HuH-7.5 (cell line): Measurements from ENCODE around the gene TAS2R39.
"Not testable (repeated sequence)": the region's sequence is repeated elsewhere in the genome, so short reads cannot be mapped to it uniquely, and the experiment has no call there.

Source experiments
- DNase-seq: peaks from one replicate; pipeline ENCODE4 v3.0.0; 2011; ENCODE audit warnings: low spot score

TAS2R39 gene

GRCh38 chr7:143183024-143183423, at the start of gene TAS2R39:
Gene TAS2R39 (plus strand): TSS chr7:143183419. CDS start chr7:143183419, 0 bp downstream.
- no peak for DNase-seq

GRCh38 chr7:143147070-143147469, 36.1 kb upstream of the TAS2R39 start:
- DNase-seq, result no peak

- no peak for DNase-seq
These were observed 35.2 kb upstream of the TAS2R39 start for GRCh38 chr7:143148050-143148449.

GRCh38 chr7:143148651-143149050, 34.6 kb upstream of the TAS2R39 start:
- no peak for DNase-seq

- DNase-seq, result not testable (repeated sequence)
These were observed 32.5 kb upstream of the TAS2R39 start for GRCh38 chr7:143150696-143151095.

DNA sequence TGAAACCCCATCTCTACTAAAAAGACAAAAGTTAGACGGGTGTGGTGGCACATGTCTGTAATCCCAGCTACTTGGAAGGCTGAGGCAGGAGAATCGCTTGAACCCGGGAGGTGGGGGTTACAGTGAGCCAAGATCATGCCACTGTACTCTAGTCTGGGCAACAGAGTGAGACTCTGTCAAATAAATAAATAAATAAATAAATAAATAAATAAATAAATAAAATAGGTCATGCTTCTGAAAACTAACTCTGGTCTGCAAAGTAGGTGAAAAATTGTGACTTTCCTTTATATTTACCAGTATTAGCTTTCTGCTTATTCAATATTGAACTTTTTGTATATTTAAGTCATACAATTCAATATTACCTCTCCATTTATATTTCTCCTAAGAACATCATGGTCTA, 24.6 kb upstream of the TAS2R39 start:
- not testable (repeated sequence) for DNase-seq

DNA sequence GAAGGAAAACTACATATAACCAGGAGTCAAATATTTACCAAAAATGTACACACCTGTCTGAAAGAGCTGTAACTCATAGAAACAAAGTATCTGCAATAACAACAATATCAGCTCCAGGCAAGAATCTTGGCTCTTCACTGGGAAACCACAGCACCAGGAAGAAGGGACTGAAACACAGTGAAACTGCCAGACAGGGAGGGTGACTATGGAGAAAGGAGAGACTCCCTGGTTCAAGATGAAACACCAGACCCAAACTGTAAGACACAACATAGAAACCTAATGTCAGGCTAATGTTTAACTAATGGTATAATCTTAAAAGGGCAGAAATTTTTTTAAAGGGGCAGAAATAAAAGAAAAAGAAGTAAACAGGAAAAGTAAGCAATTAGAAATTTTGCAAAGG, 11.5 kb upstream of the TAS2R39 start:
- DNase-seq, result no peak

DNA sequence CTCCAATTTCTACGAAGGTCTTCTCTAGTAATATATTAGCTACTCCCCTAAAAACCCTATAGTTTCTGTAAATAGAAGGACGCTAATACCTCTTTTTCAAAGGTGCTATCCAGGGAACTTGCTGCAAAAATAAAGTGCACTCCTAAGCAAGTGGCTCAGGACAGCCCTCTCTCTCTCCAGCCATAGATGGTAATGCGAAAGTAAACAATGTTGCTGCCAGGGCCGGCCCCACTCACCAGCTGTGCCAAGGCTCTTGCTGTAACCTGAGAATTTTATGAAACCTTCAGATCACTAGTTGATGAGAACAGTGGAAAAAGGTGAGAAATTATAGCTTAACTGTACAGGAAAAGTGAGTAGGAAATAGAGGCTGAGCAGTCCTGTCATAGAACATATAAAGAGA, 10.9 kb upstream of the TAS2R39 start:
- DNase-seq, result no peak

- no peak for DNase-seq
These were observed 7.1 kb upstream of the TAS2R39 start for GRCh38 chr7:143176128-143176527.

DNA sequence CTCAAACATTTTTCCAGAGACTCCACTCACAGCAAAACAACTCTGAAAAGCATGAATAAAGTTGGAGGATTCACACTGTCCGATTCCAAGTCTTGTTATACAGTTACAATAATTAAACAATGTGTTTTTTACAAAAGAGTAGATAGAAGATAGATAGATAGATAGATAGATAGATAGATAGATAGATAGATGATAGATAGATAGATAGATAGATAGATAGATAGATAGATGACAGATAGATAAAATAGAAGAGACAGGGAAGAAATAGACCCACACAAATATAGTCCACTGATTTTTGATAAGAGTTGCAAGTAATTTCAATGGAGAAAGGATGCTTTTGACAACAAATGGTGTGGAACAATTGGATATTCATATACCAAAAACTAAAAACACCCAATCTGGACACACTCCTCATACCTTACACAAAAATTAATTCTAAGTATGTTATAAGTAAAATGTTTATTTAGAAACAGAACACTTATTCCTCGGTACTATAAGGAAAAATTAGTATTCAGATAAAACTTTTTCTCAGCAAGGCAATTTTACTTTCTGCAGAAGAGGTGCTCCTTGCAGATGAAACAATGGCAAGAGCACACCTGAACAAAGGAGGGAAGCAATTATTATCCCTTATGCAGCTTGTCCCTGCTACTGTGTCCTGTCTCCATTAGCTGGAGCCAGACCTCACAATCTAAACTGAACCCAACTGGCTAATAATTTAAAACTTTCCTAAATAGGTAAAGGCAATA, 5.7 kb upstream of the TAS2R39 start:
- no peak for DNase-seq

DNA sequence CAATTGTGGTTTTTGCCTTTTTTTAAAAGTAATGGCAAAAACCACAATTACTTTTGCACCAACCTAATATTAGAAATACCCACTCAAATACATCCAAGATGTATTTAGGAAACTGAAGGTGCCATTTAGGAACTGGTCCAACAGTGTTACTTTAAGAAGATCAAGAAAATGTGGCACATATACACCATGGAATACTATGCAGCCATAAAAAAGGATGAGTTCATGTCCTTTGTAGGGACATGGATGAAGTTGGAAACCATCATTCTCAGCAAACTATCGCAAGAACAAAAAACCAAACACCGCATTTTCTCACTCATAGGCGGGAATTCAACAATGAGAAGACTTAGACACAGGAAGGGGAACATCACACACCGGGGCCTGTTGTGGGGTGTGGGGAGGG, 2.4 kb upstream of the TAS2R39 start:
- not testable (repeated sequence) for DNase-seq

DNA sequence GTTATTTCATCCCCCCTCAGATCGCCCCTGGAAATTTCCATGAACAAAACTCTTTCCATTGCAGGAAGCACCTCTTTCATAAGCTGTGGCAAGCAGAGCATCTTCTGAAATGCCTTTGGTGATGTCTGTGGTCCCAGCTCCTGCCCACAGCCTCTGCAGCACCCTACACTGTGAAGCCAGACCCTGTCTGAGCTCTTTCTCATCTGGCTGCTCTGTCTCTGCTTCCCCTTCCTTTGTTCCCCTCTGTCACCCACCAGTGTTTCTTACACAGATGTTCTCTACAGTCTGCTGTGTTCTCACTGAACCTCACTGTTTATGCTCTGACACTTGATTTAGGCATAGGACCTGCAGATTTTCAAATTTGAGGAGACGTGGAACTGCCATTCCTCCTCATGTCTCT, 1.9 kb upstream of the TAS2R39 start:
- no peak for DNase-seq

GRCh38 chr7:143185551-143185950, 2.3 kb downstream of the TAS2R39 start:
- no peak for DNase-seq

GRCh38 chr7:143188994-143189393, 5.8 kb downstream of the TAS2R39 start:
- DNase-seq, result no peak

DNA sequence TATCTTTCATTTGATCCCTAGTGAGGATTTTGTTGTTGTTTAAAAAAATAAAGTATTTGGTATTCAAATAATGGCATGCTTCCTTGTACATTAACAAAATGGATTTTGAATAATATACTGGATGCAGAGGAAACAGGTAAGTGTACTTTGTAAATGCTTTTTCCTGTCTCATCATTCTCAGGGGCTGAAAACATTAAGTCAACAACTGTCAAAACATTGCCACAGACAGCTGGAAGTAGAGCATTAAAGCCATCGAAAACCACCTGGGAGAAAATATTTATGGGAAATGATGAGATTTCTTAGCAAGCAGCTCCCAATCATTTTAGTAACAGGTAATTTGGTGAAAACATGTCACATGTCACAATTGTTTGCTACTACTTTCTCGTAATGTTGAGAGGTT, 10.7 kb downstream of the TAS2R39 start:
- DNase-seq, result no peak

GRCh38 chr7:143199040-143199439, 15.8 kb downstream of the TAS2R39 start:
- DNase-seq, result no peak

DNA sequence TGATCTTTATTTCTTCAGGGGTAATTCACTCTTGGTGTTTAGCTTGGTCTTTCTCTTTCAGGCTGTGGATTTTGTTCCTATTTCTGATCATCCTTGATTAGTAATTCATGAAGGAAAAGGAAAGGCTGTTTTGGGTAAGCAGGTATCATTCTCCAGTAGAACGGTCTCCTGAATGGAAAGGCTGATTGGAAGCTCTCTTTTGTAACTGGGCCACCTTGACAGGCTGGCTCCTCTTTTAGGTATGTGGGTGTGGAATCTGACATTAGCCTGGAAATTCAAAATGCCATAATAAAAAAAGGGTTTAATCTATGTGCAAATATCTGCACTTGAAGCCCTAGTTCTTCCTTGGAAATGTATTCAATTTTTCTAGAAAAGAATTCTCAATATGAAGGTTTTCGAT, 18.9 kb downstream of the TAS2R39 start:
- DNase-seq, result no peak

GRCh38 chr7:143203386-143203785, 20.2 kb downstream of the TAS2R39 start:
- no peak for DNase-seq

GRCh38 chr7:143205560-143206293, 22.5 kb downstream of the TAS2R39 start:
- DNase-seq, result no peak

- DNase-seq, result no peak
These were observed 27.3 kb downstream of the TAS2R39 start for GRCh38 chr7:143210541-143210940.

- DNase-seq, result not testable (repeated sequence)
These were observed 30.3 kb downstream of the TAS2R39 start for GRCh38 chr7:143213478-143213877.

DNA sequence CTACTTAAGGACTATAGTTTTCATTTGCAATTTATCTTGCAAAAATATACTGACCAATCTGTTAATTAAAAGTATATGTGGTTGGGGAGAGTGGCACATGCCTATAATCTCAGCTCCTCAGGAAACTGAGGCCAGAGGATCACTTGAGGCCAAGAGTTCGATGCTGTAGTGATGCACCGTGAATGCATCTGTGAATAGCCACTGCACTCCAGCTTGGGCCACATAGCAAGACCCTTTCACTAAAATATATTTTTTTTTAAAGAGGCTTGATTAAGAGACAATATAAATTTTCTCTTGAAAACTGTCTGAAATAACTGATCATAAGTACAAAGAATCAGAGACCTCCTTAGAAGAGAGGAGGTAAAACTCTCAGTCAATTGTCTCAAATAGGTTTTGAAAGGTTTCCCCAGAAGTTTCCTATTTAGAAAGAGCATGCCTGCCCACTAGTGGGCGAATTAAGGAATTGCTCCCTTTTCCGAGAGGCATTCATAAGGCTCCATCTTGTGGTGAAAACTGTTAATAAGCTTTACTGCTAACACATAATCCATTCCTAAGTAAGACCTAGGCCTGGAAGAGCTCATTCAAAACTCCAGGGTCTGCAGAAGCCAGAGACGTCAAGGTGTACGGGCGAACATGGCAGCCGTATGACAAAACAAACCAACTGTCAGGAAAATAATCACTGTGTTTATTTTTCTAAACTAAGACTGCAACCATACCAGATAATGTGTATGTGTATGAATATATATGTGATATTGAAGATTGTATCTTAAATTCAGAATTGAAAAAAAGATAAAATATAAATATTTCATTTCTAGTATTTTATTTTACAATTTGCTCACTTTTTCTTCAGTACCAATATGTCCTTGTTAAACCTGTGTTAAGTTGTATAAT, 31.8 kb downstream of the TAS2R39 start:
- DNase-seq, result peak; percentile 45

DNA sequence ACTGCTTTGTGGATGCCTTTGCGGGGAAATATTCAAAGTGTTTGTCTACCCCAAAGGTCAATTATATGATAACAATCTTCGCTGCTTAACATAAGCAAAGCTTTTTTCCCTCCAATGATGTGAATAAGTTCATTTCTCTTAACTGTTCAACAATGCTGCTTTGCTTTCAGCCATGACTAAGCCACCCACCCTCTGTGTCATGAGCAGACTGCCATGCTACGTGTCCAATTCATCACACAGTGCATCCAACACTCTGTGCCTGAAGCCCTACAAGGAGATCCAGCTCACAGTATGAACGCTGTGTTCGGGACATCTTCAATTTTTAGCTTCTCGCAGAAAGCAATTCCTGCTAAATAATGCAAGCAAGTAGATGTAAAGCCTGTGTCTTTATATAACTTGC, 32.9 kb downstream of the TAS2R39 start:
- DNase-seq, result no peak
